VCaP (cell line): Measurements from ENCODE around the gene CDX4.
"Not testable (repeated sequence)": the region's sequence is repeated elsewhere in the genome, so short reads cannot be mapped to it uniquely, and the experiment has no call there.

Source experiments
- H3K27ac ChIP-seq: fragments of 450-650 bp; 2 replicates; pipeline ENCODE4 v1.5.1; 2017
- TF ChIP-seq, protein P1 (sequence below): fragments of 450-650 bp; conservative IDR thresholded peaks from 2 replicates; pipeline ENCODE4 v1.5.1; 2017; ENCODE audit warnings: mild to moderate bottlenecking, moderate library complexity

Gene CDX4

GRCh38 chrX:73455171-73455570 lies 8.3 kb downstream of the CDX4 start:
- TF ChIP-seq, protein P1, sequence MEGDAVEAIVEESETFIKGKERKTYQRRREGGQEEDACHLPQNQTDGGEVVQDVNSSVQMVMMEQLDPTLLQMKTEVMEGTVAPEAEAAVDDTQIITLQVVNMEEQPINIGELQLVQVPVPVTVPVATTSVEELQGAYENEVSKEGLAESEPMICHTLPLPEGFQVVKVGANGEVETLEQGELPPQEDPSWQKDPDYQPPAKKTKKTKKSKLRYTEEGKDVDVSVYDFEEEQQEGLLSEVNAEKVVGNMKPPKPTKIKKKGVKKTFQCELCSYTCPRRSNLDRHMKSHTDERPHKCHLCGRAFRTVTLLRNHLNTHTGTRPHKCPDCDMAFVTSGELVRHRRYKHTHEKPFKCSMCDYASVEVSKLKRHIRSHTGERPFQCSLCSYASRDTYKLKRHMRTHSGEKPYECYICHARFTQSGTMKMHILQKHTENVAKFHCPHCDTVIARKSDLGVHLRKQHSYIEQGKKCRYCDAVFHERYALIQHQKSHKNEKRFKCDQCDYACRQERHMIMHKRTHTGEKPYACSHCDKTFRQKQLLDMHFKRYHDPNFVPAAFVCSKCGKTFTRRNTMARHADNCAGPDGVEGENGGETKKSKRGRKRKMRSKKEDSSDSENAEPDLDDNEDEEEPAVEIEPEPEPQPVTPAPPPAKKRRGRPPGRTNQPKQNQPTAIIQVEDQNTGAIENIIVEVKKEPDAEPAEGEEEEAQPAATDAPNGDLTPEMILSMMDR, result no peak

GRCh38 chrX:73457306-73457705 lies 10.5 kb downstream of the CDX4 start:
- no peak overlapping the region for H3K27ac ChIP-seq
- TF ChIP-seq, protein P1, result no peak

More at GRCh38 chrX:73455171-73455570, 8.3 kb downstream of the CDX4 start:
- no peak overlapping the region for H3K27ac ChIP-seq

DNA sequence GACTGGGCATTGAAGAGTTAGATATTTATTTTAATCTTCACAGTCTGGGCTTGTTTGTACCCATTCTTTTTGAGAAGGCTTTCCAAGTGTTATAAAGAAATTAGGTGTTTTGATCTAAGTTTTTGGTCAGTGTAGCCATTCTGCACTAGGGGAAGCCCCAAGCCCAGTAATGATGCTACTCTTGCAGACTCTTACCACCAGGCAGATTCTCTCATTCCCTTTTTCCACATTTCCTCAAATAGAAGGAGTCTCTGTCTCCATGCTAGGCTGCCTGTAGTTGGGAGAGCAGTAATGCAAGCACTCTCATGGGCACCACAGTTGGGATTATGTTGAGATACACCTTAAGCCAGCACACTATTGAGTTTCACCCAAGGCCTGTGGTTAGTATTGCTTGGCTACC lies 21.5 kb downstream of the CDX4 start:
- TF ChIP-seq, protein P1, result no peak
- H3K27ac ChIP-seq, result no peak overlapping the region

- no peak overlapping the region for H3K27ac ChIP-seq
- TF ChIP-seq, protein P1, result no peak
Observed at GRCh38 chrX:73478961-73479360, 32.1 kb downstream of the CDX4 start.

- H3K27ac ChIP-seq, result no peak overlapping the region
- TF ChIP-seq, protein P1, result no peak
Observed at GRCh38 chrX:73481521-73481920, 34.7 kb downstream of the CDX4 start.

- no peak overlapping the region for H3K27ac ChIP-seq
- TF ChIP-seq, protein P1, result no peak
Observed at GRCh38 chrX:73490661-73491060, 43.8 kb downstream of the CDX4 start.

DNA sequence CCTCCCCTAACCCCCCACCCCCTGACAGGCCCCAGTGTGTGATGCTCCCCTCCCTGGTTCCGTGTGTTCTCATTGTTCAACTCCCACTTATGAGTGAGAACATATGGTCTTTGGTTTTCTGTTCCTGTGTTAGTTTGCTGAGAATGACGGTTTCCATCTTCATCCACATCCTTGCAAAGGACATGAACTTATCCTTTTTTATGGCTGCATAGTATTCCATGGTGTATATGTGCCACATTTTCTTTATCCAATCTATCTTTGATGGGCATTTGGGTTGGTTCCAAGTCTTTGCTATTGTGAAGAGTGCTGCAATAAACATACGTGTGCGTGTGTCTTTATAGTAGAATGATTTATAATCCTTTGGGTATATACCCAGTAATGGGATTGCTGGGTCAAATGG lies 45.3 kb downstream of the CDX4 start:
- not testable (repeated sequence) for H3K27ac ChIP-seq
